H1 (cell line): ENCODE measurements around the gene ATP1A1. TPM values are rescaled to one million over a fixed set of nuclear protein-coding genes. Genes with fewer than 3 reads are reported as not detected.

Source experiments
- CTCF ChIA-PET: fragments of 300-600 bp; sonication (Branson Sonifier 250); formaldehyde crosslinking; loops from one replicate; lab custom pipeline; 2021; ENCODE audit not compliant: partially characterized antibody; lab: Charles Lee
- POLR2A ChIA-PET: fragments of 300-600 bp; sonication (Branson Sonifier 250); formaldehyde crosslinking; loops from one replicate; lab custom pipeline; 2021; ENCODE audit warnings: inconsistent platforms; ENCODE audit not compliant: partially characterized antibody; lab: Charles Lee
- DNase-seq, 2 experiments: peaks; one replicate each; pipeline versions ENCODE4 v3.0.0 to v3.0.0-alpha.2; 2010 to 2022; ENCODE audit warnings: low spot score in 2 of 2, low read depth in 1 of 2, mixed read lengths in 1 of 2
- FAIRE-seq: peaks from 2 replicates; lab custom pipeline; 2011; peaks lifted over from hg19 to GRCh38; lab: Jason Lieb, UNC
- H2AFZ ChIP-seq: 2 replicates; pipeline ENCODE4 v1.8.1; 2012; ENCODE audit warnings: low read length, inconsistent platforms
- H2AK5ac ChIP-seq: 2 replicates; pipeline ENCODE4 v1.6.1; 2013; ENCODE audit warnings: low read depth, low read length
- H2BK120ac ChIP-seq: replicated peaks from 2 replicates; pipeline ENCODE3; 2013; ENCODE audit warnings: low read depth, low read length, inconsistent platforms
- H2BK12ac ChIP-seq: 2 replicates; pipeline ENCODE4 v1.6.1; 2013; ENCODE audit warnings: low read depth, low read length
- H2BK15ac ChIP-seq: 2 replicates; pipeline ENCODE4 v1.6.1; 2013; ENCODE audit warnings: low read length
- H2BK20ac ChIP-seq: 2 replicates; pipeline ENCODE4 v1.6.1; 2013; ENCODE audit warnings: low read length
- H2BK5ac ChIP-seq: 2 replicates; pipeline ENCODE4 v1.6.1; 2013; ENCODE audit warnings: low read depth, low read length
- H3K14ac ChIP-seq: 2 replicates; pipeline ENCODE4 v1.6.1; 2013; ENCODE audit warnings: inconsistent platforms; ENCODE audit not compliant: insufficient read length
- H3K18ac ChIP-seq: 2 replicates; pipeline ENCODE4 v1.6.1; 2013; ENCODE audit warnings: low read length; ENCODE audit errors: extremely low read depth
- H3K23ac ChIP-seq: 2 replicates; pipeline ENCODE4 v1.6.1; 2013; ENCODE audit warnings: inconsistent platforms; ENCODE audit not compliant: insufficient read length
- H3K23me2 ChIP-seq: 2 replicates; pipeline ENCODE4 v1.6.1; 2013; ENCODE audit warnings: low read depth, low read length
- H3K27ac ChIP-seq: 2 replicates; pipeline ENCODE4 v1.6.1; 2011; ENCODE audit warnings: low read depth, low read length, inconsistent platforms
- H3K27me3 ChIP-seq, 4 experiments: replicated peaks in 1 of 4; 1 replicate in 1 of 4; 2 replicates in 3 of 4; pipeline versions ENCODE4 v1.6.1 to v1.8.1; 2011 to 2013; ENCODE audit warnings: low read length in 3 of 4, mild to moderate bottlenecking in 3 of 4, inconsistent platforms in 2 of 4, mixed read lengths in 2 of 4, moderate library complexity in 1 of 4; ENCODE audit not compliant: control insufficient read depth in 3 of 4, insufficient read depth in 3 of 4; ENCODE audit errors: extremely low read depth in 1 of 4
- H3K36me3 ChIP-seq, 4 experiments: 2 replicates each; pipeline versions ENCODE4 v1.6.1 to v1.8.1; 2011 to 2013; ENCODE audit warnings: mild to moderate bottlenecking in 4 of 4, low read length in 3 of 4, moderate library complexity in 2 of 4, control low read depth in 1 of 4, inconsistent platforms in 1 of 4; ENCODE audit not compliant: insufficient read depth in 4 of 4, control insufficient read depth in 2 of 4
- H3K4ac ChIP-seq: replicated peaks from 2 replicates; pipeline ENCODE3; 2013; ENCODE audit warnings: low read length, low read depth, mixed read lengths, inconsistent platforms; ENCODE audit not compliant: insufficient read length
- H3K4me1 ChIP-seq, 4 experiments: replicated peaks in 1 of 4; 1 replicate in 1 of 4; 2 replicates in 3 of 4; pipeline versions ENCODE4 v1.6.1 to v1.8.1; 2011 to 2013; ENCODE audit warnings: low read length in 3 of 4, inconsistent platforms in 2 of 4, mixed read lengths in 1 of 4; ENCODE audit not compliant: insufficient read depth in 4 of 4, control insufficient read depth in 3 of 4
- H3K4me2 ChIP-seq, 2 experiments: 2 replicates each; pipeline versions ENCODE4 v1.6.1 to v1.8.1; 2011 to 2013; ENCODE audit warnings: low read depth in 2 of 2, low read length in 2 of 2, control low read depth in 1 of 2, inconsistent platforms in 1 of 2, mild to moderate bottlenecking in 1 of 2; ENCODE audit not compliant: insufficient read depth in 1 of 2
- H3K4me3 ChIP-seq, 4 experiments: fragments of 200-600, 300-600 bp in 1 of 4; sonication (generic), shearing (Covaris generic), sonication (Bioruptor Twin) in 1 of 4; 2 replicates each; pipeline versions ENCODE4 v1.5.1 to v1.8.1; 2011 to 2016; ENCODE audit warnings: low read length in 4 of 4, low read depth in 3 of 4, control low read depth in 2 of 4, inconsistent platforms in 2 of 4, mild to moderate bottlenecking in 2 of 4, mixed read lengths in 1 of 4, moderate library complexity in 1 of 4; ENCODE audit not compliant: insufficient read depth in 2 of 4; ENCODE audit errors: extremely low read depth in 1 of 4
- H3K56ac ChIP-seq: replicated peaks from 2 replicates; pipeline ENCODE3; 2013; ENCODE audit warnings: low read depth, mild to moderate bottlenecking, mixed read lengths, low read length, inconsistent platforms; ENCODE audit not compliant: insufficient read length
- H3K79me1 ChIP-seq: 2 replicates; pipeline ENCODE4 v1.6.1; 2013; ENCODE audit warnings: low read depth, low read length, control low read depth
- H3K79me2 ChIP-seq, 2 experiments: 2 replicates each; pipeline versions ENCODE4 v1.6.1 to v1.8.1; 2012 to 2013; ENCODE audit warnings: low read length in 2 of 2, mild to moderate bottlenecking in 2 of 2, inconsistent platforms in 1 of 2; ENCODE audit not compliant: insufficient read depth in 2 of 2, control insufficient read depth in 1 of 2
- H3K9ac ChIP-seq, 4 experiments: replicated peaks in 1 of 4; 1 replicate in 1 of 4; 2 replicates in 3 of 4; pipeline versions ENCODE4 v1.6.1 to v1.8.1; 2011 to 2013; ENCODE audit warnings: low read depth in 3 of 4, low read length in 3 of 4, control low read depth in 2 of 4, mild to moderate bottlenecking in 2 of 4, moderate library complexity in 2 of 4, inconsistent platforms in 1 of 4; ENCODE audit errors: extremely low read depth in 1 of 4
- H3K9me3 ChIP-seq, 2 experiments: 2 replicates each; pipeline versions ENCODE4 v1.6.1 to v1.8.1; 2012 to 2013; ENCODE audit warnings: mild to moderate bottlenecking in 2 of 2, moderate library complexity in 2 of 2, control low read depth in 1 of 2, inconsistent platforms in 1 of 2, low read depth in 1 of 2, low read length in 1 of 2, mixed read lengths in 1 of 2; ENCODE audit not compliant: insufficient read depth in 2 of 2
- H4K20me1 ChIP-seq, 2 experiments: replicated peaks in 1 of 2; 2 replicates each; pipeline versions ENCODE3 to v1.8.1; 2011 to 2013; ENCODE audit warnings: inconsistent platforms in 2 of 2, low read length in 2 of 2, mild to moderate bottlenecking in 1 of 2; ENCODE audit not compliant: insufficient read depth in 2 of 2, control insufficient read depth in 1 of 2
- H4K5ac ChIP-seq: 2 replicates; pipeline ENCODE4 v1.6.1; 2013; ENCODE audit warnings: low read length, low read depth, mixed read lengths, inconsistent platforms; ENCODE audit not compliant: insufficient read length
- H4K8ac ChIP-seq: 2 replicates; pipeline ENCODE4 v1.8.0; 2013; ENCODE audit warnings: mild to moderate bottlenecking, moderate library complexity, low read length, inconsistent platforms; ENCODE audit not compliant: insufficient read depth; ENCODE audit errors: extremely low read depth
- H4K91ac ChIP-seq: replicated peaks from 2 replicates; pipeline ENCODE3; 2013; ENCODE audit warnings: low read length, mixed read lengths, inconsistent platforms; ENCODE audit not compliant: insufficient read length
- BRCA1 ChIP-seq: IDR thresholded peaks from 2 replicates; pipeline ENCODE4 v1.6.1; 2012; ENCODE audit warnings: low read depth, low read length, improper control_type of control experiment
- EGR1 ChIP-seq: IDR thresholded peaks from 2 replicates; pipeline ENCODE4 v1.6.1; 2011; ENCODE audit warnings: low read depth, low read length, borderline replicate concordance
- HDAC6 ChIP-seq: IDR thresholded peaks from one replicate; pipeline ENCODE4 v1.7.1; 2012; ENCODE audit warnings: low read depth, mild to moderate bottlenecking, inconsistent platforms, low read length, moderate library complexity
- KDM1A ChIP-seq: fragments of 200-600, 300-600 bp; sonication (generic); IDR thresholded peaks from 2 replicates; pipeline ENCODE4 v1.7.1; 2016; ENCODE audit warnings: mild to moderate bottlenecking, low read length, borderline replicate concordance
- KDM5A ChIP-seq: fragments of 200-600 bp; IDR thresholded peaks from 2 replicates; pipeline ENCODE4 v1.7.1; 2012; ENCODE audit warnings: mild to moderate bottlenecking, low read length, inconsistent platforms, mixed read lengths
- PHF8 ChIP-seq: fragments of 200-600 bp; sonication (generic); conservative IDR thresholded peaks from 2 replicates; pipeline ENCODE4 v1.7.1; 2012; ENCODE audit warnings: low read depth, mild to moderate bottlenecking, inconsistent platforms, low read length, moderate library complexity
- RFX5 ChIP-seq: IDR thresholded peaks from 2 replicates; pipeline ENCODE4 v1.6.1; 2011; ENCODE audit warnings: low read depth, low read length, improper control_type of control experiment, borderline replicate concordance
- RNF2 ChIP-seq: fragments of 200-900, 300-1000 bp; sonication (generic); IDR thresholded peaks from 2 replicates; pipeline ENCODE4 v1.7.1; 2016; ENCODE audit warnings: borderline replicate concordance, low read depth, mild to moderate bottlenecking, antibody characterized with exemption, low read length; ENCODE audit not compliant: poor library complexity, severe bottlenecking; ENCODE audit errors: missing control alignments
- SP1 ChIP-seq: IDR thresholded peaks from 2 replicates; pipeline ENCODE4 v1.6.1; 2011; ENCODE audit warnings: low read depth, low read length
- SP2 ChIP-seq: IDR thresholded peaks from 2 replicates; pipeline ENCODE4 v1.6.1; 2012; ENCODE audit warnings: mild to moderate bottlenecking, low read length, inconsistent platforms
- SP4 ChIP-seq: IDR thresholded peaks from 2 replicates; pipeline ENCODE4 v1.6.1; 2012; ENCODE audit warnings: low read length, inconsistent platforms
- TCF12 ChIP-seq: IDR thresholded peaks from 2 replicates; pipeline ENCODE4 v1.6.1; 2011; ENCODE audit warnings: low read depth, mild to moderate bottlenecking, low read length
- YY1 ChIP-seq: IDR thresholded peaks from 2 replicates; pipeline ENCODE4 v1.6.1; 2011; ENCODE audit warnings: low read depth, mild to moderate bottlenecking, low read length
- ZNF274 ChIP-seq: IDR thresholded peaks from 2 replicates; pipeline ENCODE4 v1.7.0; 2012; ENCODE audit warnings: low read length, borderline replicate concordance; ENCODE audit errors: extremely low read depth
- WGBS, 2 experiments: shearing (Covaris generic) in 1 of 2; methylation state at CpG; one replicate each; pipeline versions ENCODE4 v1.1.6 to v1.1.7; 2013 to 2015; ENCODE audit warnings: low lambda C conversion rate in 2 of 2, mixed read lengths in 2 of 2, inconsistent platforms in 1 of 2, low coverage in 1 of 2, missing lambda C conversion rate in 1 of 2; ENCODE audit not compliant: insufficient replicate concordance in 2 of 2, insufficient coverage in 1 of 2, insufficient read length in 1 of 2; ENCODE audit errors: extremely low coverage in 1 of 2, missing lambda C conversion rate in 1 of 2; 5-methylcytosine and 5-hydroxymethylcytosine counted together
- polyA plus RNA-seq, 7 experiments: library from polyadenylated mRNA; depleted of rRNA in 3 of 7; stranded (reverse) in 5 of 7; unstranded in 2 of 7; fragments of >200 nt in 5 of 7; fragments of 200-250 nt in 2 of 7; gene quantifications; 1 replicate in 5 of 7; 2 replicates in 1 of 7; 4 replicates in 1 of 7; pipeline versions ENCODE4 v1.2.1 to v1.2.3, GENCODE V29; 2011 to 2013; ENCODE audit warnings: missing spikeins in 2 of 7, mixed read lengths in 2 of 7
- total RNA-seq: library from RNA; stranded (reverse); fragmentation: NEBNext Ultra II Directional; extraction: Animal tissue kit (Norgen Biotek cat#: 25700); gene quantifications from 2 replicates; pipeline ENCODE4 v1.2.1, GENCODE V29; 2021
- TF ChIP-seq, protein P1 (sequence below): IDR thresholded peaks from 2 replicates; pipeline ENCODE4 v1.6.1; 2011; ENCODE audit warnings: low read depth, mild to moderate bottlenecking, low read length; ENCODE audit not compliant: insufficient read depth

The ATP1A1 gene
- total and polyA plus RNA-seq, 2 of the 8 experiments (the other 6 are each of a cell fraction or from before 2014, with no cell fraction given): 222 to 325 TPM

DNA sequence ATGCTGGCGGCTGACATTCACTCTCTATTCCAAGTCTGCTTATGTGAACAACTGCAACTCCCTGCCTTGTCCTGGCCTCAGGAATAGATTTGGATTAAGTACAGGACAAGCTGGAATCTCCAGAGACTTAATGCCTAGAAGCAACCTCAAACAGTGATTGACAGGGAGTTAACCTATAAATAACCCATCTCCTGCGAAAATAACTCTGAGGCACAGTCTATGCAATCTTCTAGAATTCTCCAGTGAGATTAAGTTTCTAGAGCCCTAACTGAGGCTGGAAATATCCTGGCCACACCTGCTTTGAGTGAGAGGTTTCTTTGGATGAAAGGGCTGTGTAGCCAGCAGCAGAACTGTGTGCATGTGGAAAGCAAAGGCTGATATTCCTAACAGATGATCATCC is 25.3 kb upstream of the ATP1A1 start:
- Histone ChIP-seq H3K23ac (no peak overlapping the region), H4K8ac (no peak overlapping the region), H3K23me2 (no peaks in the 10 kb centered on the region), H3K27ac (no peak overlapping the region), H3K4ac (no peak overlapping the region), H2BK15ac (no peak overlapping the region), H2BK20ac (0 out of 2 replicates have a peak overlapping the region, but pooled peaks have one; percentile 63), H3K9ac (no peak overlapping the region), H3K27me3 (no peaks in the 10 kb centered on the region), H2BK120ac (no peak overlapping the region), H3K4me1 (peaks cover 0 to 15% (median 9%) of the 10 kb centered on the region in 4 experiments; a peak in 6 of 7 replicates), H2AK5ac (no peak overlapping the region), H3K36me3 (no peaks in the 10 kb centered on the region), H3K79me1 (no peaks in the 10 kb centered on the region), H3K79me2 (no peaks in the 10 kb centered on the region), H4K5ac (no peak overlapping the region), H4K91ac (no peak overlapping the region), H2BK12ac (no peak overlapping the region), H3K4me3 (no peak overlapping the region), H3K9me3 (no peaks in the 10 kb centered on the region), H4K20me1 (no peaks in the 10 kb centered on the region), H3K14ac (no peak overlapping the region), H3K4me2 (no peak overlapping the region), H3K56ac (no peak overlapping the region), H3K18ac (no peak overlapping the region), H2AFZ (peak overlapping the region; percentile 74; the same call in 1 of the 2 replicates), H2BK5ac (no peak overlapping the region)
- ChIA-PET POLR2A (no interaction called here), CTCF (interaction anchor here (0.5 kb wide), 1 partner anchor 17 kb away, joined by 4 read pairs; no protein-coding TSS in a partner anchor)
- no peak for DNase-seq
- WGBS, 2 experiments: 92% methylated on average over 2 of the region's 2 CpGs; no CpG with 5 or more reads in 1 of the 2 experiments
- FAIRE-seq: no peak
- TF ChIP-seq YY1: no peak
- TF ChIP-seq SP1: no peak
- no peak for TF ChIP-seq SP4
- TF ChIP-seq EGR1: no peak
- no peak for TF ChIP-seq ZNF274
- TF ChIP-seq KDM1A: no peak
- no peak for TF ChIP-seq BRCA1
- TF ChIP-seq SP2: no peak
- TF ChIP-seq KDM5A: no peak
- TF ChIP-seq PHF8: no peak
- no peak for TF ChIP-seq RNF2
- TF ChIP-seq HDAC6: no peak
- TF ChIP-seq, protein P1, sequence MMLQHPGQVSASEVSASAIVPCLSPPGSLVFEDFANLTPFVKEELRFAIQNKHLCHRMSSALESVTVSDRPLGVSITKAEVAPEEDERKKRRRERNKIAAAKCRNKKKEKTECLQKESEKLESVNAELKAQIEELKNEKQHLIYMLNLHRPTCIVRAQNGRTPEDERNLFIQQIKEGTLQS: no peak
- no peak for TF ChIP-seq RFX5
- TF ChIP-seq TCF12: no peak
